Hepatocyte (in vitro differentiated cells): ENCODE measurements around the gene SMLR1. TPM values are rescaled to one million over a fixed set of nuclear protein-coding genes. Genes with fewer than 3 reads are reported as not detected.

ENCODE experiments used
- DNase-seq: peaks from one replicate; pipeline ENCODE4 v3.0.0-alpha.2; 2016; ENCODE audit warnings: low spot score
- H2AFZ ChIP-seq: fragments of 200-600 bp; sonication (generic); 2 replicates; pipeline ENCODE4 v1.6.0; 2016; ENCODE audit warnings: antibody characterized with exemption, mild to moderate bottlenecking
- H3K27ac ChIP-seq: fragments of 200-600 bp; sonication (generic); 2 replicates; pipeline ENCODE4 v1.5.1; 2016; ENCODE audit warnings: mild to moderate bottlenecking
- H3K27me3 ChIP-seq: fragments of 200-600 bp; sonication (generic); 2 replicates; pipeline ENCODE4 v1.6.1; 2016
- H3K36me3 ChIP-seq: fragments of 200-600 bp; sonication (generic); replicated peaks from 2 replicates; pipeline ENCODE4 v1.5.1; 2016; ENCODE audit warnings: low read depth; ENCODE audit not compliant: insufficient read depth
- H3K4me1 ChIP-seq: fragments of 200-600 bp; sonication (generic); 2 replicates; pipeline ENCODE4 v1.5.1; 2016; ENCODE audit warnings: mild to moderate bottlenecking, moderate library complexity; ENCODE audit not compliant: insufficient read depth
- H3K4me2 ChIP-seq: fragments of 200-600 bp; sonication (generic); 2 replicates; pipeline ENCODE4 v1.6.0; 2016
- H3K4me3 ChIP-seq: fragments of 200-600 bp; sonication (generic); 2 replicates; pipeline ENCODE4 v1.5.1; 2016; ENCODE audit warnings: mild to moderate bottlenecking
- H3K79me2 ChIP-seq: fragments of 200-600 bp; sonication (generic); 2 replicates; pipeline ENCODE4 v1.6.0; 2017; ENCODE audit warnings: mild to moderate bottlenecking
- H3K9me2 ChIP-seq: fragments of 200-600 bp; sonication (generic); replicated peaks from 2 replicates; pipeline ENCODE4 v1.6.0; 2017; ENCODE audit warnings: mild to moderate bottlenecking; ENCODE audit not compliant: insufficient read depth
- H3K9me3 ChIP-seq: fragments of 200-600 bp; sonication (generic); 2 replicates; pipeline ENCODE4 v1.5.1; 2016; ENCODE audit warnings: low read depth, mild to moderate bottlenecking
- H4K20me1 ChIP-seq: fragments of 200-600 bp; sonication (generic); 2 replicates; pipeline ENCODE4 v1.6.0; 2016; ENCODE audit warnings: mild to moderate bottlenecking; ENCODE audit not compliant: insufficient read depth, poor library complexity, severe bottlenecking
- CTCF ChIP-seq: fragments of 200-600 bp; sonication (generic); IDR thresholded peaks from 2 replicates; pipeline ENCODE4 v1.5.1; 2016; ENCODE audit warnings: antibody characterized with exemption, mild to moderate bottlenecking; ENCODE audit not compliant: poor library complexity
- EZH2 ChIP-seq: fragments of 200-600 bp; sonication (generic); IDR thresholded peaks from 2 replicates; pipeline ENCODE4 v1.6.1; 2016; ENCODE audit warnings: antibody characterized with exemption, mild to moderate bottlenecking, borderline replicate concordance
- EZH2phosphoT487 ChIP-seq: fragments of 200-600 bp; sonication (generic); IDR thresholded peaks from one replicate; pipeline ENCODE4 v1.6.1; 2018; ENCODE audit warnings: antibody characterized with exemption, mild to moderate bottlenecking, low read depth, moderate library complexity; ENCODE audit not compliant: unreplicated experiment, severe bottlenecking
- WGBS: methylation state at CpG from one replicate; pipeline ENCODE4 v1.1.6; 2016; ENCODE audit warnings: low lambda C conversion rate; ENCODE audit errors: missing lambda C conversion rate; 5-methylcytosine and 5-hydroxymethylcytosine counted together
- polyA plus RNA-seq: library from polyadenylated mRNA; unstranded; fragments of >200 nt; fragmentation: Nextera tagmentation; extraction: Ambion mirVana; gene quantifications from 2 replicates; pipeline ENCODE4 v1.2.1, GENCODE V29; 2016
- total RNA-seq: library from RNA; depleted of rRNA; stranded (reverse); fragments of >200 nt; gene quantifications from 2 replicates; pipeline ENCODE4 v1.2.3, GENCODE V29; 2014

The SMLR1 gene
- total and polyA plus RNA-seq, 2 experiments from 2014 or later: 28.9 to 31.0 TPM

GRCh38 chr6:130870179-130870880 lies 43.1 kb downstream of the SMLR1 start:
- Histone ChIP-seq H3K9me3 (no peaks in the 10 kb centered on the region), H3K9me2 (no peaks in the 10 kb centered on the region), H4K20me1 (no peaks in the 10 kb centered on the region), H3K4me3 (no peak overlapping the region), H3K27me3 (no peaks in the 10 kb centered on the region), H3K79me2 (no peaks in the 10 kb centered on the region), H3K4me2 (no peak overlapping the region), H3K36me3 (no peaks in the 10 kb centered on the region), H3K4me1 (no peaks in the 10 kb centered on the region), H3K27ac (no peak overlapping the region), H2AFZ (no peak overlapping the region)
- WGBS: 96% methylated on average over 9 of the region's 9 CpGs
- DNase-seq: no peak
- no peak for TF ChIP-seq CTCF
- TF ChIP-seq EZH2: no peak
- no peak for TF ChIP-seq EZH2phosphoT487

- Histone ChIP-seq H3K27ac (no peak overlapping the region), H3K36me3 (no peaks in the 10 kb centered on the region), H3K9me3 (no peaks in the 10 kb centered on the region), H3K79me2 (no peaks in the 10 kb centered on the region), H3K9me2 (no peaks in the 10 kb centered on the region), H4K20me1 (no peaks in the 10 kb centered on the region), H3K4me2 (no peak overlapping the region), H2AFZ (no peak overlapping the region), H3K4me3 (no peak overlapping the region), H3K4me1 (no peaks in the 10 kb centered on the region), H3K27me3 (no peaks in the 10 kb centered on the region)
- 66% methylated on average over 8 of the region's 8 CpGs for WGBS
- peak; percentile 81 for DNase-seq
- TF ChIP-seq CTCF (peak; percentile 87), EZH2 (no peak)
Observed at GRCh38 chr6:130872250-130873095, 45.3 kb downstream of the SMLR1 start.

DNA sequence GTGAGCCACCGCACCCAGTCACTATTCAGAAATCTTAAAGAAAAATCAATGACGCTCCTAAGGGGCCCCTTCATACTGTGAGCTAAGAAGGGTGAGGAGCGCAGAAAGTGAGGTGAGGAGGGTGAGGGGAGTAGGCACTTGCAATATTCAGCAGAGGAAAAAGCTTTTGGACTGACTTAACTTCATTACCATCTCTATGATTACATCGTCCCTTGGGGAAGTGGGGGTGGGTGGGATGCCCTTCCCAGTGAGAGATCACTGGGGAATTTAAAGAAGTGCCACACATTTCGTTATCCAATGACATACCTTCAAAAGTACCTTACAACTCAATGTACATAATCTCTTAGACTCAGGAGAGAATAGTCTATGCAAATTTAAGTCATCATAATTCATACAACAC lies 46.5 kb downstream of the SMLR1 start:
- TF ChIP-seq CTCF (no peak), EZH2 (no peak), EZH2phosphoT487 (no peak)
- Histone ChIP-seq H2AFZ (no peak overlapping the region), H3K4me2 (no peak overlapping the region), H3K4me1 (no peaks in the 10 kb centered on the region), H3K27me3 (no peaks in the 10 kb centered on the region), H3K79me2 (no peaks in the 10 kb centered on the region), H3K4me3 (no peak overlapping the region), H3K36me3 (no peaks in the 10 kb centered on the region), H3K9me3 (no peaks in the 10 kb centered on the region), H3K27ac (no peak overlapping the region), H4K20me1 (no peaks in the 10 kb centered on the region), H3K9me2 (no peaks in the 10 kb centered on the region)
- DNase-seq: no peak
- 95% methylated on average over 5 of the region's 5 CpGs for WGBS
